Transverse colon (tissue), 4 donors: ENCODE results near the gene STXBP5.

Source experiments
- EP300 ChIP-seq: sonication (generic); formaldehyde crosslinking; IDR thresholded peaks from one replicate; pipeline ENCODE4 v1.6.1; 2017; ENCODE audit warnings: antibody characterized with exemption, low read depth
- POLR2AphosphoS5 ChIP-seq, 3 donors: sonication (generic); formaldehyde crosslinking; IDR thresholded peaks; one replicate each; pipeline ENCODE4 v1.6.1; 2016; ENCODE audit warnings: antibody characterized with exemption in 3 of 3
- TF ChIP-seq, protein P1 (sequence below), 5 experiments: fragments of 200-600 bp in 3 of 5; fragments of 450-650 bp in 2 of 5; sonication (generic) in 3 of 5; IDR thresholded peaks; 1 replicate in 2 of 5; 2 replicates in 3 of 5; pipeline ENCODE4 v1.5.1; 2016 to 2017; ENCODE audit warnings: antibody characterized with exemption in 5 of 5, inconsistent platforms in 3 of 5, mild to moderate bottlenecking in 2 of 5, moderate library complexity in 1 of 5

DNA sequence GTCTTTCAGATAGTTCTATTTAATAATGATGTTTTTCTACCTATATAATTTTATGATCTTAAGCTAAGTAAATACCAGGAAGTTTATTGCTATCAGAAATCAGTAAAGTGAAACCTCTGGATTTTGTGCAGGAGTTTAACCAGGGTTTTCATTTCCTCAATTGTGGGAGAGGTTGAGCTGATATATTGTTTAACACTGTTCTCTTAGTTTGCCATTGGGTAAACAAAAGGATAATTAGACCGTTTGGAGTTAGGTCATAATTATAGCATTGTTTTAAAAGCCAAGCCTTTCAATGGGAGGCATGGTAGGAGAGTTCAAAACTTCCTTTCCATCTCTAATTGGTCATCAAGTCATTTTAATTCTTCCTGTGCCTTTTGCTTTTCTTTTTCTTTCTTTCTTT, 58.7 kb downstream of the STXBP5 start:
- TF ChIP-seq, protein P1, sequence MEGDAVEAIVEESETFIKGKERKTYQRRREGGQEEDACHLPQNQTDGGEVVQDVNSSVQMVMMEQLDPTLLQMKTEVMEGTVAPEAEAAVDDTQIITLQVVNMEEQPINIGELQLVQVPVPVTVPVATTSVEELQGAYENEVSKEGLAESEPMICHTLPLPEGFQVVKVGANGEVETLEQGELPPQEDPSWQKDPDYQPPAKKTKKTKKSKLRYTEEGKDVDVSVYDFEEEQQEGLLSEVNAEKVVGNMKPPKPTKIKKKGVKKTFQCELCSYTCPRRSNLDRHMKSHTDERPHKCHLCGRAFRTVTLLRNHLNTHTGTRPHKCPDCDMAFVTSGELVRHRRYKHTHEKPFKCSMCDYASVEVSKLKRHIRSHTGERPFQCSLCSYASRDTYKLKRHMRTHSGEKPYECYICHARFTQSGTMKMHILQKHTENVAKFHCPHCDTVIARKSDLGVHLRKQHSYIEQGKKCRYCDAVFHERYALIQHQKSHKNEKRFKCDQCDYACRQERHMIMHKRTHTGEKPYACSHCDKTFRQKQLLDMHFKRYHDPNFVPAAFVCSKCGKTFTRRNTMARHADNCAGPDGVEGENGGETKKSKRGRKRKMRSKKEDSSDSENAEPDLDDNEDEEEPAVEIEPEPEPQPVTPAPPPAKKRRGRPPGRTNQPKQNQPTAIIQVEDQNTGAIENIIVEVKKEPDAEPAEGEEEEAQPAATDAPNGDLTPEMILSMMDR (IDR thresholded peaks at IDR 0.05): no peak
- TF ChIP-seq POLR2AphosphoS5 (IDR thresholded peaks at IDR 0.05) (no peak), EP300 (no peak)
